HepG2 (cell line): ENCODE measurements around the gene TSACC. TPM values are rescaled to one million over a fixed set of nuclear protein-coding genes. Genes with fewer than 3 reads are reported as not detected.

ENCODE experiments used
- FLYWCH1 ChIP-seq: sonication (generic); formaldehyde crosslinking; IDR thresholded peaks from 2 replicates; pipeline ENCODE4 v1.8.1; 2023; ENCODE audit warnings: mild to moderate bottlenecking, missing genetic modification reagents
- HNF1B ChIP-seq: sonication (generic); formaldehyde crosslinking; IDR thresholded peaks from 2 replicates; pipeline ENCODE4 v1.5.1; 2020; ENCODE audit warnings: mild to moderate bottlenecking, moderate library complexity, missing genetic modification reagents
- POLR2AphosphoS5 ChIP-seq: IDR thresholded peaks from 2 replicates; pipeline ENCODE4 v1.6.1; 2012; ENCODE audit warnings: low read depth, low read length
- SPEN ChIP-seq: sonication (generic); formaldehyde crosslinking; IDR thresholded peaks from 2 replicates; pipeline ENCODE4 v1.5.1; 2020; ENCODE audit warnings: low read depth, mild to moderate bottlenecking, missing genetic modification reagents
- ZKSCAN1 ChIP-seq: fragments of 150-350 bp; IDR thresholded peaks from 2 replicates; pipeline ENCODE4 v1.6.1; 2014; ENCODE audit warnings: low read length
- ZNF138 ChIP-seq: sonication (generic); formaldehyde crosslinking; IDR thresholded peaks from 2 replicates; pipeline ENCODE4 v1.5.0; 2020; ENCODE audit warnings: mild to moderate bottlenecking, low read depth, missing genetic modification reagents
- ZNF264 ChIP-seq: sonication (generic); formaldehyde crosslinking; IDR thresholded peaks from 2 replicates; pipeline ENCODE4 v1.4.0; 2020; ENCODE audit warnings: missing genetic modification reagents
- polyA plus RNA-seq, 8 experiments: library from polyadenylated mRNA; depleted of rRNA in 3 of 8; stranded (reverse) in 7 of 8; unstranded in 1 of 8; fragments of >200 nt; fragmentation: Illumina TruSeq in 4 of 8; extraction: Trizol in 4 of 8; gene quantifications; 2 replicates each; pipeline versions ENCODE4 v1.2.1 to v1.2.3, GENCODE V29; 2011 to 2016; ENCODE audit warnings: low read depth in 4 of 8, missing spikeins in 1 of 8, mixed read lengths in 1 of 8; ENCODE audit not compliant: insufficient read depth in 1 of 8
- total RNA-seq, 5 experiments: library from RNA; depleted of rRNA; stranded (reverse); fragments of >200 nt; fragmentation: Illumina TruSeq; extraction: Trizol; gene quantifications; 2 replicates each; pipeline ENCODE4 v1.2.3, GENCODE V29; 2016; ENCODE audit warnings: low read depth in 1 of 5
- TF ChIP-seq, protein P1 (sequence below): sonication (generic); formaldehyde crosslinking; IDR thresholded peaks from 2 replicates; pipeline ENCODE4 v1.5.1; 2020; ENCODE audit warnings: missing genetic modification reagents, mild to moderate bottlenecking, borderline replicate concordance
- TF ChIP-seq, protein P2 (sequence below): sonication (generic); formaldehyde crosslinking; IDR thresholded peaks from 2 replicates; pipeline ENCODE4 v1.4.0; 2020; ENCODE audit warnings: missing genetic modification reagents
- TF ChIP-seq, protein P3 (sequence below): sonication (generic); formaldehyde crosslinking; IDR thresholded peaks from 2 replicates; pipeline ENCODE4 v1.4.0; 2020; ENCODE audit warnings: missing genetic modification reagents
- TF ChIP-seq, protein P4 (sequence below): sonication (generic); formaldehyde crosslinking; IDR thresholded peaks from 2 replicates; pipeline ENCODE4 v1.4.0; 2020; ENCODE audit warnings: mild to moderate bottlenecking, missing genetic modification reagents

TSACC gene
- total and polyA plus RNA-seq, 2 of the 13 experiments (the other 11 are each of a cell fraction or from before 2014, with no cell fraction given) = 1.5 to 2.6 TPM

GRCh38 chr1:156371553-156372264 lies 33.4 kb downstream of the TSACC start (continued):
- TF ChIP-seq POLR2AphosphoS5 = peak; percentile 52; the same call in 1 of the 2 replicates
- TF ChIP-seq HNF1B (CRISPR knock-in tag) = peak; percentile 83
- TF ChIP-seq SPEN (CRISPR knock-in tag) = peak; percentile 65; the same call in 1 of the 2 replicates
- TF ChIP-seq ZNF264 (CRISPR knock-in tag) = 0 out of 2 replicates have a peak, but pooled peaks have one; percentile 60
- TF ChIP-seq, protein P1, sequence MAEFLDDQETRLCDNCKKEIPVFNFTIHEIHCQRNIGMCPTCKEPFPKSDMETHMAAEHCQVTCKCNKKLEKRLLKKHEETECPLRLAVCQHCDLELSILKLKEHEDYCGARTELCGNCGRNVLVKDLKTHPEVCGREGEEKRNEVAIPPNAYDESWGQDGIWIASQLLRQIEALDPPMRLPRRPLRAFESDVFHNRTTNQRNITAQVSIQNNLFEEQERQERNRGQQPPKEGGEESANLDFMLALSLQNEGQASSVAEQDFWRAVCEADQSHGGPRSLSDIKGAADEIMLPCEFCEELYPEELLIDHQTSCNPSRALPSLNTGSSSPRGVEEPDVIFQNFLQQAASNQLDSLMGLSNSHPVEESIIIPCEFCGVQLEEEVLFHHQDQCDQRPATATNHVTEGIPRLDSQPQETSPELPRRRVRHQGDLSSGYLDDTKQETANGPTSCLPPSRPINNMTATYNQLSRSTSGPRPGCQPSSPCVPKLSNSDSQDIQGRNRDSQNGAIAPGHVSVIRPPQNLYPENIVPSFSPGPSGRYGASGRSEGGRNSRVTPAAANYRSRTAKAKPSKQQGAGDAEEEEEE = no peak
- TF ChIP-seq, protein P2, sequence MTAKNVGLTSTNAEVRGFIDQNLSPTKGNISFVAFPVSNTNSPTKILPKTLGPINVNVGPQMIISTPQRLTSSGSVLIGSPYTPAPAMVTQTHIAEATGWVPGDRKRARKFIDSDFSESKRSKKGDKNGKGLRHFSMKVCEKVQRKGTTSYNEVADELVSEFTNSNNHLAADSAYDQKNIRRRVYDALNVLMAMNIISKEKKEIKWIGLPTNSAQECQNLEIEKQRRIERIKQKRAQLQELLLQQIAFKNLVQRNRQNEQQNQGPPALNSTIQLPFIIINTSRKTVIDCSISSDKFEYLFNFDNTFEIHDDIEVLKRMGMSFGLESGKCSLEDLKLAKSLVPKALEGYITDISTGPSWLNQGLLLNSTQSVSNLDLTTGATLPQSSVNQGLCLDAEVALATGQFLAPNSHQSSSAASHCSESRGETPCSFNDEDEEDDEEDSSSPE (CRISPR knock-in tag) = peak; percentile 43; the same call in 1 of the 2 replicates
- TF ChIP-seq, protein P3, sequence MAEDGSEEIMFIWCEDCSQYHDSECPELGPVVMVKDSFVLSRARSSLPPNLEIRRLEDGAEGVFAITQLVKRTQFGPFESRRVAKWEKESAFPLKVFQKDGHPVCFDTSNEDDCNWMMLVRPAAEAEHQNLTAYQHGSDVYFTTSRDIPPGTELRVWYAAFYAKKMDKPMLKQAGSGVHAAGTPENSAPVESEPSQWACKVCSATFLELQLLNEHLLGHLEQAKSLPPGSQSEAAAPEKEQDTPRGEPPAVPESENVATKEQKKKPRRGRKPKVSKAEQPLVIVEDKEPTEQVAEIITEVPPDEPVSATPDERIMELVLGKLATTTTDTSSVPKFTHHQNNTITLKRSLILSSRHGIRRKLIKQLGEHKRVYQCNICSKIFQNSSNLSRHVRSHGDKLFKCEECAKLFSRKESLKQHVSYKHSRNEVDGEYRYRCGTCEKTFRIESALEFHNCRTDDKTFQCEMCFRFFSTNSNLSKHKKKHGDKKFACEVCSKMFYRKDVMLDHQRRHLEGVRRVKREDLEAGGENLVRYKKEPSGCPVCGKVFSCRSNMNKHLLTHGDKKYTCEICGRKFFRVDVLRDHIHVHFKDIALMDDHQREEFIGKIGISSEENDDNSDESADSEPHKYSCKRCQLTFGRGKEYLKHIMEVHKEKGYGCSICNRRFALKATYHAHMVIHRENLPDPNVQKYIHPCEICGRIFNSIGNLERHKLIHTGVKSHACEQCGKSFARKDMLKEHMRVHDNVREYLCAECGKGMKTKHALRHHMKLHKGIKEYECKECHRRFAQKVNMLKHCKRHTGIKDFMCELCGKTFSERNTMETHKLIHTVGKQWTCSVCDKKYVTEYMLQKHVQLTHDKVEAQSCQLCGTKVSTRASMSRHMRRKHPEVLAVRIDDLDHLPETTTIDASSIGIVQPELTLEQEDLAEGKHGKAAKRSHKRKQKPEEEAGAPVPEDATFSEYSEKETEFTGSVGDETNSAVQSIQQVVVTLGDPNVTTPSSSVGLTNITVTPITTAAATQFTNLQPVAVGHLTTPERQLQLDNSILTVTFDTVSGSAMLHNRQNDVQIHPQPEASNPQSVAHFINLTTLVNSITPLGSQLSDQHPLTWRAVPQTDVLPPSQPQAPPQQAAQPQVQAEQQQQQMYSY = peak; percentile 83
- TF ChIP-seq ZKSCAN1 = 0 out of 2 replicates have a peak, but pooled peaks have one; percentile 36
- no peak for TF ChIP-seq ZNF138 (CRISPR knock-in tag)
- TF ChIP-seq, protein P4, sequence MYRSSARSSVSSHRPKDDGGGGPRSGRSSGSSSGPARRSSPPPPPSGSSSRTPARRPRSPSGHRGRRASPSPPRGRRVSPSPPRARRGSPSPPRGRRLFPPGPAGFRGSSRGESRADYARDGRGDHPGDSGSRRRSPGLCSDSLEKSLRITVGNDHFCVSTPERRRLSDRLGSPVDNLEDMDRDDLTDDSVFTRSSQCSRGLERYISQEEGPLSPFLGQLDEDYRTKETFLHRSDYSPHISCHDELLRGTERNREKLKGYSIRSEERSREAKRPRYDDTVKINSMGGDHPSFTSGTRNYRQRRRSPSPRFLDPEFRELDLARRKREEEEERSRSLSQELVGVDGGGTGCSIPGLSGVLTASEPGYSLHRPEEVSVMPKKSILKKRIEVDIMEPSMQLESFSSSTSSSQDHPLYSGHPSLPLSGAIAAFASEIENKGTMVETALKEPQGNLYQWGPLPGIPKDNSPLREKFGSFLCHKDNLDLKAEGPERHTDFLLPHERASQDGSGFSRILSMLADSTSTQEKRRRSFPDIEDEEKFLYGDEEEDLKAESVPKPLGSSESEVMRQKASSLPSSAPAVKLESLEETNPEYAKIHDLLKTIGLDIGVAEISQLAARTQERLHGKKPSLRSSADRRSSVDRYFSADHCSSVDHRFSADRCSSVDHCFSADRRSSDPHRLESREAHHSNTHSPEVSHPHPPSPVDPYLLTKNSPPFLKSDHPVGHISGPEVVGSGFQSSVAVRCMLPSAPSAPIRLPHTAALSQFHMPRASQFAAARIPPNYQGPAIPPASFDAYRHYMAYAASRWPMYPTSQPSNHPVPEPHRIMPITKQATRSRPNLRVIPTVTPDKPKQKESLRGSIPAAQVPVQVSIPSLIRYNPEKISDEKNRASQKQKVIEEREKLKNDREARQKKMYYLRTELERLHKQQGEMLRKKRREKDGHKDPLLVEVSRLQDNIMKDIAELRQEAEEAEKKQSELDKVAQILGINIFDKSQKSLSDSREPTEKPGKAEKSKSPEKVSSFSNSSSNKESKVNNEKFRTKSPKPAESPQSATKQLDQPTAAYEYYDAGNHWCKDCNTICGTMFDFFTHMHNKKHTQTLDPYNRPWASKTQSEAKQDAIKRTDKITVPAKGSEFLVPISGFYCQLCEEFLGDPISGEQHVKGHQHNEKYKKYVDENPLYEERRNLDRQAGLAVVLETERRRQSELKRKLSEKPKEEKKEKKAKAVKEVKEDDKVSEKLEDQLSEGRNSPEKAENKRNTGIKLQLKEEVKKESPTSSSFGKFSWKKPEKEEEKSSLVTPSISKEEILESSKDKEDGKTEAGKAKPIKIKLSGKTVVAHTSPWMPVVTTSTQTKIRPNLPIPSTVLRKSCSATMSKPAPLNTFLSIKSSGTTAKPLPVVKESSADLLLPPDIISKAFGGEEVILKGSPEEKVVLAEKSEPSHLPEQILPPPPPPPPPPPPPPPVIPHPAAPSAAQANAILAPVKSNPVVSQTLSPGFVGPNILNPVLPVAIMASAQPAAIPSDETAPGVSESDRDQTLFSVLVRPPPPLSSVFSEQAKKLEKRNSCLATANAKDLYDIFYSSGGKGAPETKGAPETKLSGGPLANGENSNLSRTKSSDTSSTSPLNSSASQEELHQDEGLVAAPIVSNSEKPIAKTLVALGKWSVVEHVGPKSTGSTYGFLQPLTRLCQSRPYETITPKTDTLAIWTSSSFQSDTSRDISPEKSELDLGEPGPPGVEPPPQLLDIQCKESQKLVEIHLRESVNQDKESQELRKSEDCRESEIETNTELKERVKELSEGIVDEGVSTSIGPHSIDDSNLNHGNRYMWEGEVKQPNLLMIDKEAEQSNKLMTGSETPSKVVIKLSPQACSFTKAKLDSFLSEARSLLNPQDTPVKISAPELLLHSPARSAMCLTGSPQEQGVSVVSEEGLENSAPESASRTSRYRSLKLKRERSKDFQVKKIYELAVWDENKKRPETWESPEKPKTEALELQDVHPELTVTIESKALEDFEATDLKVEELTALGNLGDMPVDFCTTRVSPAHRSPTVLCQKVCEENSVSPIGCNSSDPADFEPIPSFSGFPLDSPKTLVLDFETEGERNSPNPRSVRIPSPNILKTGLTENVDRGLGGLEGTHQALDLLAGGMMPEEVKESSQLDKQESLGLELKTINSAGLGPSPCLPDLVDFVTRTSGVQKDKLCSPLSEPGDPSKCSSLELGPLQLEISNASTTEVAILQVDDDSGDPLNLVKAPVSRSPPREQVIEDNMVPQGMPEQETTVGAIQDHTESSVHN (CRISPR knock-in tag) = no peak
- no peak for TF ChIP-seq FLYWCH1 (CRISPR knock-in tag)
